ENCODE measurements around the gene GALNT14. TPM values are rescaled to one million over a fixed set of nuclear protein-coding genes. Genes with fewer than 3 reads are reported as not detected.
A peak's percentile ranks its signal among the peaks of the same experiment; 100 is the strongest.

GALNT14 gene
- total RNA-seq, 2 donors from 2014 or later: 0.31 TPM; not detected in 1

DNA sequence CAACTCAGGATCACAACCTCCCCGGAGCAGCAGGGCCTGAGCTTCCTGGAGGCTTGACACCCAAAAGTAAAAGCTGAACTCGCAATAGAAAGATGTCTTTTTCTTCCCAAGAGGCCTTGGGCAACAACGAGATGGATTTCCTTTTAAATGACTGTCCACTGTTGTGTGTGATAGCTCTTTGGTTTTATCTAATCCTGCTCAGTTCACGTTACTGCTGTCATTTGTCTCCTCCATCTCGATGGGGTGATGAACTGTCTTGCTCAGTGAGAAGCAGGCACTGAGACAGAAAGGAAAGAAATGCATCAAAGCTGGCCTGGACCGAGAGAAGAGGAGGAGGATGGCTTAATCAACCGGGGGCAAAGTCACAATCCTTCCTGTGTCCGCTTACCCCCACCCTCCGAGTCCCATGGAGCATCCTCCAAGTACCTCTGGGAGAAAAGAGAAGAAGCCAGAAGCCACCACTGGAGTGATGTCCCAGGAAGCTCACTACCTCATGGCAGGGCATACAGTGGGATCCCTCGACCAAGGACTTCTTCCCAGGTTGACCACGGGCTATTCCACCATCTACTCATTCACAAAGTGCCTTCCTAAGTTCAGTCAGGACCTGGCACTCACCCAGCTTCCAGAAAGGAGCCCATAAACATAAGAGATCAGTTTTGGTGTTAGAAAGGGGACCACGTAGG lies 68.5 kb downstream of the GALNT14 start:
- intact Hi-C loops (cut with DNase I, micrococcal nuclease): no loop called here
- ATAC-seq (no peak), DNase-seq (no peak)

DNA sequence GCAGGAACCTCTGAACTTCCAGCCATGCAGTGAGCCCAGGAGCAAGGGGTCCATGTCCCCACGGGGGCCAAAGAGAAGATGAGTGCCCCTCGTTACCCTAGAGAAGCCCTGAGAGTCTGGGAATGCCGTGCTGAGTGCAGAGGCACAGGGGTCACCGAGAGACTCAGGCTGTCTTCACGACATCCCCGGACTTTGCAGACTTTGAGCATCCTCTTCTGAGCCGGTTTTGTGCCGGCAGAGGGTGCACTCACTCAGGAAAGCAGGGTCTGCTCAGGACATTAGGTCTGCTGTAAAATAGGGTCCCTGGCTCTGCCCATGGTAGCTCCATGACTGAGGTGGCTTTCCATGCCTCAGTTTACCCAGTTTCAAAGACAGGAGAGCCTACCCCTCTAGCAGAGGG lies 71.0 kb downstream of the GALNT14 start:
- ATAC-seq (no peak), DNase-seq (no peak)
- intact Hi-C loops (cut with DNase I, micrococcal nuclease): no loop called here

DNA sequence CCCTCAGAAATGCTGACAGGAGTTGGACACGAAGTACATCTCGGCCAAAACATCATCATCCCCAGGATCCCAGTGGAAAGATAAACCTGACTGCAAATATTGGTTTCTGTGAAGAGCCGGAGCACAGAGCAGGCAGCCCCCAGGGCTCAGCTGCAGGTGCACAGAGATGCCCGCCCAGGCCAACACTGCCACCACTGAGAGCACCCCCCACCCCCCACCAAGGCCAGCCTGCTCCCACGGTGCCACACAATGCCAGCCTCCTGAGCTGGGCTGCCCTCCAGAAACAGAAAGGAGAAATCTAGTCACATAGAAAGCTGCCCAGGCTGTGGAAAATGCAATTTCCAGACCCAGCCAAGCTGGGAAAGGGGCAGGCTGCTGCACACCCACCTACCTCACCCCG lies 71.7 kb downstream of the GALNT14 start:
- DNase-seq (no peak), ATAC-seq (no peak)
- intact Hi-C loops (cut with DNase I, micrococcal nuclease): no loop called here

DNA sequence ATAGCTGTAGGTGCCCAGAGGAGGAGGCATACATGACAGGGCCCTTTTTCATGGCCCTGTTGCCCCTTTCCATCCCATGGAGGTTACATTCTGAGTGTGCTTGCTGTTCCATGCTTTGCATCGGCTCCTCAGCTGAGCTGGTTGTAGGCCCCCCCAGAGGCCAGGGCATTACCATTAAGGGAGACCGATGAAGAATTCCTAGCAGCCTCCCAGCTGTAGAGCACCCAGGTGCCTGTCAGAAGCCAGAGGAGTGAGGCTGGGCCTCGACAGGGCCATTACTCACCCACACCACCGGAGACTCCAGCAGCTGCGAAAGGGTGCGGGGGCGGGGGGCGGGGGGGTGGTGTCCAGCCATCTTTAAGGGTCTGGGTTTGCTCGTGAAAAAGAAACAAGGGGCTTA lies 72.2 kb downstream of the GALNT14 start:
- ATAC-seq (no peak), DNase-seq (no peak)
- intact Hi-C loops (cut with DNase I, micrococcal nuclease): no loop called here

DNA sequence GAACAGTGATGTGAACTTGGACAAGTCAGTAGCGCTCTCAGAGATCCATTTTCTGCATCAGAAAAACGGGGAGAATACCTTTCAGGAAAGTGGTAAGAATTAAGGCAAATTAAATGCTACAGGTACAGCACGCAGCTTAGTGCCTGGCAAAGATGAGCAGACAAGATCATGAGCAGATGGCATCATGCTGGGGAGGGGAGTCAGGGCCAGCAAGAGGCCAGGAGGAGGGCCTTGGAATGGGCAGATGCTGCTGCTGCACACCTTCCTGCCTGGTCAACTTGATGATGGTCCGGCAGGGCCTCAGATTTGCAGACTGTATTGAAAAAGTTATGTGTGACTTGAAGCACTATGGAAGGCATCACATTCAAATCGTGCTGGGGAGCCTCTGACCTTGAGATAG lies 72.9 kb downstream of the GALNT14 start:
- no peak for DNase-seq
- ATAC-seq: no peak
- intact Hi-C loops (cut with DNase I, micrococcal nuclease): no loop called here

DNA sequence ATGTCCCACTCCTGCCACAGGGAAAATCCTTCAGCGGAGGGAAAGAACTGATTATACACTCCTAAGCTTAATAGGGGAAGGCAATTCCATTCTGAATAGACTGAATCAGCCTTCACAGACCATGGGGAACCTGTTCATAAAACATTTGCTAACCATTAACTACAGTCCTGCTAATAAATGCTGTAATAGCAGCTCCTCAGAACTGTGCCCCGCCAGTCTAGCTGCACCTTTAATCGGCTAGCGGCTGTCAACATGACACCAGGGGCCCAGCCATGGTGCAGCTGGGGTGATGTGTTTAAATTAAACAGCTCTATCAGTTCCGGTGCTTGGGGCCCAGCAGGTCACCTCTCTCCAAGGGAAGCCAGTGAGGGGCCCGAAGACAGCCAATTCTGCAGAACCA lies 77.8 kb downstream of the GALNT14 start:
- intact Hi-C loops (cut with DNase I, micrococcal nuclease): no loop called here
- DNase-seq (no peak), ATAC-seq (no peak)

DNA sequence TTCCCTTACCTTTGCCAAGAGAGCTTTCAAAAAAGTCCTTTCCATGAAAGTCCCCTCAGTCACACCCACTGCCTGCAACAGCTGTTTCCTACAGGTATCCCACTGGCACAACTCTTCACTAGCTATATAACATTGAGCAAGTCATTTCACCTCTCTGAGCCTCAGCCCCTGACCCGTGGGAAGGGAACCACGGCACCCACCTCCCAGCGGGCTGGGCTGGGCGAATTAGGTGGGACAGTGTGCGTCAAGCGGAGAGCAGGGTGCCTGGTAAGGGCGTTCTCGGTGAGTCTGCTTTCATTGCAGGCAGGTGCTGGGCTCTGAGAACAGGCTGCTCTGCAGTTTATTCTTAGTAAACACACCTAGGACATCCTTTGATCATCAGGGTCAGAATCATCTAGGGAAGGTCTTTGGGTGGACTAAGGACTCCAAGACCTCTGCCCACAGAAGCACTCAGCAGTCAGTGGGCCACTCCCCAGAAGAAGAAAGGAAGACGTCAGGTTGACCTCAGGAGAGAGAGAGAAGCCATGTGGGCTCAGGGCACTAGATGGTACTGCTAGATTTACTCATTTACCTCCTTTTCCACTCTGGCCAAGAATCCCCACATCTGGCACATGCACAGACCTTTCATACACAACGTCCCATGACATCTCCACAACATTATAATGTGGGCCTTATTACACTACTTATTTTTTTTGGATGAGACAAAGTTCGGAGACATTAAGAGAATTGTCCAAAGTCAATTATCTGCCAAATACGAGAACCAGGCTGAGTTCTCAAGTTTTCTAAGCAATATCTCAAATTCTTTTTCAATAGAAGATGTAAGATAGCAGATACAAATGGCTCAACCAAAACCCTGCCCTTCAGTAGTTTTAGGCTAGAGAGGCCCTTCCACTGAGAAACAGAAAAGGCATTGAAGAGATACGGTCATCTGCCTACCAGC lies 79.9 kb downstream of the GALNT14 start:
- ATAC-seq: no peak
- no peak for DNase-seq
- intact Hi-C loops (cut with DNase I, micrococcal nuclease): no loop called here

DNA sequence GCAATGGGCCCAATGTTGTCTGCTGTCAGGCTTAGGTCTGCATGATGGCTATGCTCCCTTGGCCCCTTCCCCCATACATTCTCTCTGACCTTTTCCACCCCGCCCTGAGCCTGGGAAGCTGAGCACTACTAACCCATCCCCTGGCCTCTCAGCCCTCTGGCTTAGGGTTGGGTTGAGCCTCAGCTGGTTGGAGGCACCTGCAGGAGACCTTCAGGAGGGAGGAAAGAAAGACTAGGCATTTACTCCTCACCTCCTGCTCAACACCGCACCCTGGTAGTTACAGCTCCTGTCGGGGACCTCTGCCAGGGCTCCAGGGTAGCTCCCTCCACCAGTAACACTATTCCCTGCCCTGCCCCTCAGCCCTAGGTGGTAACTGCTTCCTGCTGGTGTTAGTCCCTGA lies 80.5 kb downstream of the GALNT14 start:
- intact Hi-C loops (cut with DNase I, micrococcal nuclease): no loop called here
- ATAC-seq: no peak
- no peak for DNase-seq

DNA sequence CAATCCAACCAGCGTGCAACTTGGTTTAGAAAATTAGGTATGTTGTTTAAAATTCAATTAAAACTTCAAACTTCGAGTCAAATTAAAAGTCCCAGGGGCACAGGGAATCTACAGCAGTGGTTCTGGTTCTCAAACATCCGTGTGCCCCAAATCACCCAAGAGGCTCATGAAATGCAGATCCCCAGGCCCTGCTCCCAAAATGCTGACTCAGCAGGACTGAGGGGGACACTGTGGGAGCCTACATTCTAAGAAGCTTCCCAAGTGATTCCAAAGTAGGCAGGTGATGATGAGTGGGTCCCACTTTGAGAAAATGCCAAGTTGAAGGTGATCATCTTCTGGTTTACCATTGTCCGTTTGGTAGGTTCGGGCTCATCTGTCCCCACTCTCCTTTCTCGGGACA lies 82.3 kb downstream of the GALNT14 start:
- ATAC-seq: no peak
- DNase-seq: no peak
- intact Hi-C loops (cut with DNase I, micrococcal nuclease): no loop called here

DNA sequence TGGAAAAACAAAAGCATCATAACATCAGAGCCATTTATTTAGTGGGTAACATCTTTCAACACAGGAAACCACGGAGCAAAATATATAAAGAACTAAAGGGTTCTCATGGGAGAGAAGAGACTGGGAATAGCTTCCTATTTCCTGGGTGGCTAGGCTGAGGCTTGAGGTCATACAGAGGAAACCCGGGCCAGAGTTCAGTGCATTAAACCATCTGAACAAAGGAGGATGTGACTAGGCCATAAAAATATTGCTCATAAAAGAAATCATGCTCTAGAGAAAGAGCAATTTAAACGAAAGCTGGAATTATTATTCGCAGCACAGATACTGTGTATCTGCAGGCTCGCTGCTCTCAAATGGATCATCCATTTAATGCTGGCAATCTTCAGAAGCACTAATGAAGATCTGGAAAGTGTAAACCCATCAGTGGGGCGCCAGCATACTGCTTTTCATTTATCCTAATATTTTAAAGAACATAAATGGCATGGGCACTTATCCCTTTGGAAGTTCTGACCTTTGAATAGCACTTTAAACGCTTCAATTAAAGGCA lies 83.3 kb downstream of the GALNT14 start:
- intact Hi-C loops (cut with DNase I, micrococcal nuclease): no loop called here
- ATAC-seq (peak; percentile 99), DNase-seq (no peak)

DNA sequence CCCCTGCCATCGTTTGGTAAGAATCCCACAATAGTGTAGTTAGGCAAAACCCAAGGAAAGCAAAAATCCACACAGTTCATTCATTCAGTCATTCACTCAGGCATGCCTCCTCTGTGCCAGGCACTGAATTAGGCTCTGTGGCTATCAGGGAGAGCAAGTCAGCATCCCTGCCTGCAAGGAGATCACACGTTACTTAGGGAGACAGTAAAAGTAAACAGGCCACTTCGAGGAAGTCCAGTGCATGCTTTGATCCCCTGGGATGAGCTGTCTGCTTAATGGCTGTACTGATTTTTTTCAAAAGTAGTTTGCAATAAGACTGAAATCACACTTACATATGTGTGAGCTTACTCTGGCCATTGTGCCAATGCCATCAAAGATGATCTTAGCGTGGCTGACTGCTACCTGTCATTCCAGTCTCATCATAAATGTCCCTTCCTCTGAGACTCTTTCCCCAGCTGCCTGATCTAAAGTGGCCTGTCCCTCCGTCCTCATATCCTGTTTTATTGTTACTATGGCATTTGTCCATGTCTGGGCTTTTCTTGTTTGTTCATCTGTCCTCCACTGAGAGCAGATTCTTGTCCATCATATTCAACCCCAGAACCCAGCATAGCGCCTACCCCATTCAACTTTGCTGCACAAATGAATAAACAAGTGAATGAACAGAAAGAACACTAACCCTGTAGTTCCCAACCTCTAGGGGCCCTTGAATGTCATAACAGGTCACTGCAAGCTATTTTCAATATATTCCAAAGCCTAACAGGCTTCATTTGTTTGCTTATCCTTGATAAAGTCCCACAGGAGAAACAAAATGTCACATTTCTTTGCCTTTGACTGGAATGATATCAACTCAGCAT lies 84.1 kb downstream of the GALNT14 start:
- no peak for DNase-seq
- no peak for ATAC-seq
- intact Hi-C loops (cut with DNase I, micrococcal nuclease): no loop called here

DNA sequence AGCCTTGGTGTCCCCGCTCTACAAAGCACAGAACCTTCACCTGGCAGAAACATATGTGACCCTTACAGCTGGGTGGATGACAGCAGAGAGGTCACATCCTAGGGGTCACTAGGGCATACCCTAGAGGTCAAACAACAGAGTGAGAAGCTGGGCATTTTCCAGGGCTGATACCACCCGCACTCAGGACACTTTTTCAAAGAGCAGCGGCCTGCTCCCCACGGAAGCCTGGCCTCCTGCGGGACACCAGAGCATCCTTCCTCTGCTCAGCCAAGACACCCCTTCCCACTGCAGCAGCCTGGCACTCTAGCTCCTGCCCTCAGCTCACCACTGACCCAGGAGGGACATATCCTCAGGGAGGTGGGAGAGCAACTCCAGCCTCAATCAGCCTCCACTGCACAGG lies 86.0 kb downstream of the GALNT14 start:
- intact Hi-C loops (cut with DNase I, micrococcal nuclease): no loop called here
- no peak for ATAC-seq
- DNase-seq: no peak

DNA sequence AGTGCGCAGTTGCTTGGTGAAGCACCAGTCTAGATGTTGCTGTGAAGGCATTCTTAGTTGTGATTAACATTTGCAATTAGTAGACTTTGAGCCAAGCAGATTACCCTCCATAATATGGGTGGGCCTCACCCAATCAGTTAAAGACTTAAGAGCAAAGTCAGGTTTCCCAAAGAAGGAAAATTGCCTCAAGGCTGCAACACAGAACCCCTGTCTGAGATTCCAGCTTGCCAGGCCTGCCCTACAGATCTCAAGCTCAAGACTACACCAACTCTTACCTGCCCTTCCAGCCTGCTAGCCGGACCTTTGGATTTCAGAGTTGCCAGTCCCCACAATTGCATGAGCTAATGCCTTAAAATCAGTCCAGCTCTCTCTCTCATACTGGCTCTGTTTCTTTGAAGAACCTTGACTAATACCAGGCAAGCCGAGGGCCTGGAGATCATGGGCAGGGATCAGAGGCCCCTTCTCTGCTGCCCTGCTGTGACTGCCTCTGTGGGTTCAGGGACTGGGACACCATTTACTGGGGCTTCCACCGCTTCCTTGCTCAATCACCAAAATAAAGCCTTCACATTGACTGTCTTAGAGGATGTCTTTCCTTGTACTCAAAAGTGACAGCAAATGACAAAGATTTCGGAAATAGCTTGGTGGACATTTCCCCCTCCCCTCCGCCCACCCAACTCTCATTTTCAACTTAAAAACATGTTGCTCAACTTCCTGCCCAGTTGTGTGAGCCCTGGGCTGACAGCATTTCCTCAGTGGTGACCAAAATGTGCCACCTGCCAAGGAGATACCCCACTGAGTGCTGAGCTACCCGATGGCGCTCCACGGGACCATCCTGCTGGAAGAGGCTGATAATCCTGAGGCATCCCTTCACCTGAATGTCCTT lies 86.7 kb downstream of the GALNT14 start:
- ATAC-seq (no peak), DNase-seq (no peak)
- intact Hi-C loops (cut with DNase I, micrococcal nuclease): no loop called here

DNA sequence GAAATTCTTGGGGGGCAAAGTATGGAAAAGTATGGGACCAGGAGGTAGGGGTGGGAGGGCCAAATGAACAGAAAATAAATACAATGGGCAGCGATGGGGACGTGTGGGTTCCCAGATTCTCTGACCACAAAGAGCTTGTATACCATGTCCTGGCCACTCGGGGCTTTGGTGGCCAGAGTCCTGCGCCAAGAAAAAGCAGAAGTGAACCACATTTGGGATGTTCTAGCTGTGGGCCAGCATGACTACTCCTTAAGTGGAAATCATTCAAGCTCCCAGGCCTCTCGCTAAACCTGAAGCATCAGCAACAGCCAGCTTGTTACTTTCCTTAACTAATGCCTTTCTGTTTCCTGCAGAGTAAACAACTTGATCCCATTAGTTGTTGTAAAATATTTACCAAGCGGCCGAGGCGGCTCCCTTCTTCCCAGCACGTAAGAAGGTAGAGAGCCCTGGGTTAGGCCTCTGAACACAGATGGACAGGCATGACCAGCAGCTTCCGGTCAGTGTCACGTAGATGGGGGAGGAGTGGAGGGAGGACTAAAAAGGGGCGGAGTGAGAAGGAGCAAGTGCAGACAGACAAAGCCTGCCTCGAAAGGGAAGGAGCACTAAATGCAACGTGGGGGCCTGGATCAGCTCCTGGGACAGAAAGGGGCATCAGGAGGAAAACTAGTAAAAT lies 88.2 kb downstream of the GALNT14 start:
- no peak for DNase-seq
- intact Hi-C loops (cut with DNase I, micrococcal nuclease): no loop called here
- ATAC-seq: no peak

DNA sequence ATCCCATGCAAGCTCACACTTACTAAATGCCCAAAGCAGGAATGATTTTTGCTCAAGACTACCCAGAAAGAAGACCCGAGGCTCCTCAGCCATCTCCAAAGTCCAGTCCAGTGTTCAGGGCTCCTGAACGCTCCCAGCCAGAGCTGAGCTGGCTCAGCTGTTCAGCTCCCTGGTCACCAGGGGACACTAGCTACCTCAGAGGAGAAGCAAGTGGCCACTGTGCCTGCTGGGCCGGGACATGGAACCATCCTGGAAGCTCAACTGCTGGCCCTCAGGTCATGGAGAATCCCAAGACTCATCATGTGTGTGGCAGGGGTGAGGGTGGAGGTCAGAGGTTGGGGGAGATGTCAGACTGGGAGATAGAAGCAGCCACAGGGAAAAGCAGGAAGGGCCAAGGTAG lies 89.0 kb downstream of the GALNT14 start:
- DNase-seq: no peak
- no peak for ATAC-seq

DNA sequence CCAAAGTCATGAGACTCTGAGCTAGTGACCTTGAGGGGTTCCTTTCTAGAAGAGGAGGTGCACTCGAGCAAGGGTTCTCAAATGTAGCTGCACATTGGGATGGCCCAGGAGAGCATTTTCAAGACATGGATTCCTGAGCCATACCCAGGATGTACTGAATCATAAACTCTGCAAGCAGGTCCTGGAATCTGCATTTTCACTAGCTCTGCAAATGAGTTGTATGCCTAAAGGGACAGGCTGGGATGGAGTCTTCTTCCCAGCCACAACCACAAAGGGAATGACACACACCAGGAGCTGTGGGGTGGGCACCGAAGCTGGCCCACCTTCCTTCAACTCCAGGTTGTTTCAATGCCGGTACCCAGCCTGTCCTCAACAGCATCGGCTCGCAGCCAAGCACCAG lies 90.6 kb downstream of the GALNT14 start:
- DNase-seq: no peak
- intact Hi-C loops (cut with DNase I, micrococcal nuclease): no loop called here
- ATAC-seq: no peak

More for the DNA sequence above, 89.0 kb downstream of the GALNT14 start:
- intact Hi-C loops (cut with DNase I, micrococcal nuclease): no loop called here

DNA sequence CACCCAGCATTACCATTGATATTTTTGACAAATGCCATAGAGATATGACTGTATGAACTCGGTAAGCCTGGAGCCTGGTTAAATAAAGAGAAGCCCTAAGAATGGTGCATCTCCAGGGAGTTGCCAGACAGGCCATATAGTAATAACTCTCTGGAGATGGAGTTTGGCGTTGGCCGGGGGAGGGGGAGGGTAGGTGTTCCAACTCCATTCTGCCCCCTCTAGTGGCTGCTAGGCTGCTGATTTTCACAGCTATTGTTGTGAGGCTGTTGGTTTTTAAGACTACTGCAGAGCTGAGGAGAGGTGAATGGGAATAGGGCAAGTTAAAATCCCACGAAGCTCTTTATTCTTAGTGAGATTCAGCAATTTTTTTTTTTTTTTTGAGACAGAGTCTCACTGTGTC lies 99.9 kb downstream of the GALNT14 start:
- ATAC-seq (no peak), DNase-seq (peak in 1 of 2 donors; percentile 16)
- intact Hi-C loops (cut with DNase I, micrococcal nuclease): no loop called here

DNA sequence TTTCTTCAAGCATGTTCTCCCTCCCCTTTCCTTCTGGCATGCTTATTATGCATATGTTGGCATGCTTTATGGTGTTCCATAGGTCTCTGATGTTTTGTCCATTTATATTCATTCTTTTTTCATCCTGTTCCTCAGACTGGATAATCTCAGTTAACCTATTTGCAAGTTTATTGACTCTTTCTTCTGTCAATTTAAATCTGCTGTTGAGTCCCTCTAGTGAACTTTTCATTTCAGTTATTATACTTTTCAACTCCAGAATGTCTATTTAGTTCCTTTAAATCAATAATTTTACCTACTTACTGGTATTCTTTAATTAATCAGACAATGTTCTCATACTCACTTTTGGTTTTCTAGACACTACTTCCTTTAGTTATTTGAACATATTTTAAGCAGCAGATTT lies 101.2 kb downstream of the GALNT14 start:
- no peak for DNase-seq
- ATAC-seq: no peak
- intact Hi-C loops (cut with DNase I, micrococcal nuclease): no loop called here

Measured in left colon (tissue), 2 donors.